Measurements from ENCODE around the gene ZFYVE16.

- no peak for TF ChIP-seq ZNF830 (tag by site-specific recombination; IDR thresholded peaks at IDR 0.05; ENCODE audit: low read depth)
- no peak for TF ChIP-seq CTCF (tag by site-specific recombination; IDR thresholded peaks at IDR 0.05)
- no peak for TF ChIP-seq TCF7L2 (IDR thresholded peaks at IDR 0.05; ENCODE audit: borderline replicate concordance, low read depth, low read length)
- TF ChIP-seq BCL11B (tag by site-specific recombination; IDR thresholded peaks at IDR 0.05; ENCODE audit: low read depth) = no peak
- TF ChIP-seq ZNF654 (tag by site-specific recombination; IDR thresholded peaks at IDR 0.05; ENCODE audit: low read depth) = no peak
- TF ChIP-seq RBAK (tag by site-specific recombination; IDR thresholded peaks at IDR 0.05) = no peak
- TF ChIP-seq ZNF112 (tag by site-specific recombination; IDR thresholded peaks at IDR 0.05) = no peak
- TF ChIP-seq ZBTB26 (tag by site-specific recombination; optimal IDR thresholded peaks at IDR 0.05) = no peak
- TF ChIP-seq ZNF518A (tag by site-specific recombination; conservative IDR thresholded peaks at IDR 0.05; ENCODE audit: low read depth) = no peak
- no peak for TF ChIP-seq ZNF133 (tag by site-specific recombination; IDR thresholded peaks at IDR 0.05)
- TF ChIP-seq ZBTB11 (tag by site-specific recombination; conservative IDR thresholded peaks at IDR 0.05; ENCODE audit: low read depth) = no peak
- TF ChIP-seq ZNF114 (tag by site-specific recombination; IDR thresholded peaks at IDR 0.05) = no peak
- TF ChIP-seq ELK4 (IDR thresholded peaks at IDR 0.05; ENCODE audit: borderline replicate concordance, low read depth, low read length) = no peak
- no peak for TF ChIP-seq ZNF324 (tag by site-specific recombination; IDR thresholded peaks at IDR 0.05)
Measured at GRCh38 chr5:80468131-80468530, 60.3 kb downstream of the ZFYVE16 start.

Data from HEK293 (cell line).